Measurements from ENCODE around the gene EXOC3. TPM values are rescaled to one million over a fixed set of nuclear protein-coding genes. Genes with fewer than 3 reads are reported as not detected.

The EXOC3 gene
- total and polyA plus RNA-seq, 2 of the 4 experiments (the other 2 are of a cell fraction) = 35.1 to 47.5 TPM

DNA sequence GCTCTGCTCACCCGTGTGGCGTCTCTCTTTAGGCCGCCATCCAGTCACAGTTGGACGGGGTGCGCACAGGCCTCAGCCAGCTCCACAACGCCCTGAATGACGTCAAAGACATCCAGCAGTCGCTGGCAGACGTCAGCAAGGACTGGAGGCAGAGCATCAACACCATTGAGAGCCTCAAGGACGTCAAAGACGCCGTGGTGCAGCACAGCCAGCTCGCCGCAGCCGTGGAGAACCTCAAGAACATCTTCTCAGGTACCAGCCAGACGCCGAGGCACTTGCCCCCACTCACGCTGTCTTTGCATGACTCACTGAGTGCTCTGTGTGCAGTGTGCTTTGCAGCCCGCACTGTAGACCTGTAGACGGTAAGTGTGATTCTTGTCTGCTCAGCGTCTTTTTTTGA lies 4.5 kb downstream of the EXOC3 start:
- intact Hi-C loops (cut with micrococcal nuclease) = no loop called here
- BruUV-seq (replicated peaks) = no TSS peak
- no peak overlapping the region for H3K9ac ChIP-seq (ENCODE audit: low read depth, low read length)
- H4K20me1 ChIP-seq (ENCODE audit: insufficient read depth, low read length) = peaks cover 15% of the 10 kb centered on the region; the same call in 1 of the 2 replicates
- no peak overlapping the region for H2AK5ac ChIP-seq (ENCODE audit: low read depth, low read length)
- TF ChIP-seq BHLHE40 (IDR thresholded peaks at IDR 0.05; ENCODE audit: low read depth, low read length) (no peak), FOS (IDR thresholded peaks at IDR 0.05; ENCODE audit: low read depth, low read length) (no peak), MAZ (IDR thresholded peaks at IDR 0.05; ENCODE audit: borderline replicate concordance, low read depth, low read length) (no peak), POLR2A (IDR thresholded peaks at IDR 0.05; ENCODE audit: low read depth, low read length) (no peak), RFX5 (IDR thresholded peaks at IDR 0.05; ENCODE audit: low read depth, low read length) (no peak), NFE2L2 (IDR thresholded peaks at IDR 0.05; ENCODE audit: low read depth, low read length) (no peak), CEBPB (IDR thresholded peaks at IDR 0.05; ENCODE audit: low read depth, low read length) (no peak)
- TF ChIP-seq, protein P1, sequence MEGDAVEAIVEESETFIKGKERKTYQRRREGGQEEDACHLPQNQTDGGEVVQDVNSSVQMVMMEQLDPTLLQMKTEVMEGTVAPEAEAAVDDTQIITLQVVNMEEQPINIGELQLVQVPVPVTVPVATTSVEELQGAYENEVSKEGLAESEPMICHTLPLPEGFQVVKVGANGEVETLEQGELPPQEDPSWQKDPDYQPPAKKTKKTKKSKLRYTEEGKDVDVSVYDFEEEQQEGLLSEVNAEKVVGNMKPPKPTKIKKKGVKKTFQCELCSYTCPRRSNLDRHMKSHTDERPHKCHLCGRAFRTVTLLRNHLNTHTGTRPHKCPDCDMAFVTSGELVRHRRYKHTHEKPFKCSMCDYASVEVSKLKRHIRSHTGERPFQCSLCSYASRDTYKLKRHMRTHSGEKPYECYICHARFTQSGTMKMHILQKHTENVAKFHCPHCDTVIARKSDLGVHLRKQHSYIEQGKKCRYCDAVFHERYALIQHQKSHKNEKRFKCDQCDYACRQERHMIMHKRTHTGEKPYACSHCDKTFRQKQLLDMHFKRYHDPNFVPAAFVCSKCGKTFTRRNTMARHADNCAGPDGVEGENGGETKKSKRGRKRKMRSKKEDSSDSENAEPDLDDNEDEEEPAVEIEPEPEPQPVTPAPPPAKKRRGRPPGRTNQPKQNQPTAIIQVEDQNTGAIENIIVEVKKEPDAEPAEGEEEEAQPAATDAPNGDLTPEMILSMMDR (conservative IDR thresholded peaks at IDR 0.05; ENCODE audit: low read depth, low read length) = no peak
- H2AFZ ChIP-seq (replicated peaks; ENCODE audit: low read length, poor library complexity) = no peak overlapping the region
- no peak overlapping the region for H2BK120ac ChIP-seq (ENCODE audit: low read depth, low read length)
- no peak overlapping the region for H3K56ac ChIP-seq (ENCODE audit: extremely low read depth, insufficient read depth, low read length)
- no peak overlapping the region for H2AK9ac ChIP-seq (replicated peaks; ENCODE audit: low read depth, low read length, poor library complexity)
- no peak overlapping the region for H3K18ac ChIP-seq (ENCODE audit: low read depth, low read length)
- no peak overlapping the region for H3K4me2 ChIP-seq (ENCODE audit: low read depth, low read length)
- H2BK5ac ChIP-seq (ENCODE audit: low read depth, low read length, poor library complexity, severe bottlenecking) = no peak overlapping the region
- dilution Hi-C loops (cut with HindIII; ENCODE audit: low sequenced_read_pairs, unreplicated experiment) = no loop called here
- H3K14ac ChIP-seq (replicated peaks; ENCODE audit: low read depth, low read length) = no peak overlapping the region
- H3K23ac ChIP-seq (ENCODE audit: low read depth, low read length) = no peak overlapping the region
- no peak overlapping the region for H2BK15ac ChIP-seq (ENCODE audit: low read depth, low read length)
- H3K9me3 ChIP-seq (ENCODE audit: control insufficient read depth, insufficient read depth, low read length) = peaks cover 7% of the 10 kb centered on the region
- no peak overlapping the region for H3K4me3 ChIP-seq (ENCODE audit: insufficient read depth, low read depth, low read length)
- H4K8ac ChIP-seq (ENCODE audit: low read depth in 2 of 2, low read length in 2 of 2) = no peak overlapping the region
- in situ Hi-C loops (cut with MboI; ENCODE audit: low sequenced_read_pairs) = no loop called here
- no peak overlapping the region for H3K4ac ChIP-seq (ENCODE audit: low read depth, low read length)
- H4K5ac ChIP-seq (ENCODE audit: low read depth, low read length) = no peak overlapping the region
- no peaks in the 10 kb centered on the region for H3K27me3 ChIP-seq (ENCODE audit: control insufficient read depth, insufficient read depth, low read length)
- no peak overlapping the region for H2BK20ac ChIP-seq (ENCODE audit: low read depth, low read length)
- CTCF ChIA-PET = interaction anchor here (0.6 to 1.3 kb wide), 5 partner anchors 17 to 129 kb away, joined by 3 to 5 read pairs (median 3); no protein-coding TSS in a partner anchor
- peaks cover 7% of the 10 kb centered on the region; the same call in 1 of the 2 replicates for H3K4me1 ChIP-seq (ENCODE audit: control insufficient read depth, insufficient read depth, low read length)
- H3K36me3 ChIP-seq (ENCODE audit: control insufficient read depth, insufficient read depth, low read length) = peaks cover 40% of the 10 kb centered on the region
- POLR2A ChIA-PET (ENCODE audit: unreplicated experiment) = no interaction called here
- no peak for DNase-seq
- whole genome bisulfite sequencing, 2 experiments (ENCODE audit: extremely low coverage in 2 of 2, insufficient read length in 1 of 2) = 92% methylated on average over 14 of the region's 21 CpGs; no CpG with 5 or more reads in 1 of the 2 experiments
- H3K27ac ChIP-seq (ENCODE audit: insufficient read depth, low read length) = no peak overlapping the region
- no peak overlapping the region for H4K91ac ChIP-seq (ENCODE audit: insufficient read depth, low read depth, low read length)
- no peak for ATAC-seq (ENCODE audit: low read depth)
- H3K79me1 ChIP-seq (ENCODE audit: low read depth in 1 of 2, low read length in 2 of 2) = peaks cover 42 to 71% of the 10 kb centered on the region in 2 experiments
- no peaks in the 10 kb centered on the region; the same call in 1 of the 2 replicates for H3K9me1 ChIP-seq (ENCODE audit: insufficient read depth, low read length)
